HG02588 (cell line): ENCODE results near the gene RLN3.
A peak's percentile ranks its signal among the peaks of the same experiment; 100 is the strongest.

Source experiments
- ATAC-seq: cut with Tn5 transposase; IDR thresholded peaks from one replicate; pipeline ENCODE4 v1.9.1; 2021; ENCODE audit warnings: mild to moderate bottlenecking, moderate library complexity; ENCODE audit not compliant: unreplicated experiment

The RLN3 gene

GRCh38 chr19:13993590-13994300, 34.2 kb upstream of the RLN3 start:
- ATAC-seq = no peak

- ATAC-seq = no peak
Observed at GRCh38 chr19:13995017-13995728, 32.8 kb upstream of the RLN3 start.

- no peak for ATAC-seq
Observed at GRCh38 chr19:13995878-13996765, 31.8 kb upstream of the RLN3 start.

- no peak for ATAC-seq
Observed at GRCh38 chr19:13996928-13997630, 30.9 kb upstream of the RLN3 start.

- ATAC-seq = no peak
Observed at GRCh38 chr19:13997631-13997962, 30.4 kb upstream of the RLN3 start.

GRCh38 chr19:13998426-13998825, 29.5 kb upstream of the RLN3 start:
- ATAC-seq = no peak

GRCh38 chr19:13999085-13999484, 28.9 kb upstream of the RLN3 start:
- ATAC-seq = no peak

- no peak for ATAC-seq
Observed at GRCh38 chr19:14000691-14001375, 27.1 kb upstream of the RLN3 start.

- no peak for ATAC-seq
Observed at GRCh38 chr19:14002571-14003250, 25.2 kb upstream of the RLN3 start.

GRCh38 chr19:14003251-14004055, 24.5 kb upstream of the RLN3 start:
- no peak for ATAC-seq

- no peak for ATAC-seq
Observed at GRCh38 chr19:14004619-14005348, 23.2 kb upstream of the RLN3 start.

- peak; percentile 42 for ATAC-seq
Observed at GRCh38 chr19:14005349-14006084, 22.4 kb upstream of the RLN3 start.

GRCh38 chr19:14006085-14006765, 21.7 kb upstream of the RLN3 start, which contains the start of gene RFX1:
Gene RFX1 (minus strand): TSS chr19:14006320. CDS start chr19:13993843, 12,477 bp downstream.
- ATAC-seq = peak; percentile 68

- ATAC-seq = peak; percentile 35
Observed at GRCh38 chr19:14006766-14007562, 21.0 kb upstream of the RLN3 start.

- ATAC-seq = no peak
Observed at GRCh38 chr19:14012378-14012915, 15.5 kb upstream of the RLN3 start.

GRCh38 chr19:14015524-14016035, 12.4 kb upstream of the RLN3 start:
- ATAC-seq = peak; percentile 78
